ENCODE results near the gene LHB. TPM values are rescaled to one million over a fixed set of nuclear protein-coding genes. Genes with fewer than 3 reads are reported as not detected.

Gene LHB
- total RNA-seq, 4 donors from 2014 or later = 1.9 TPM; not detected in 3

DNA sequence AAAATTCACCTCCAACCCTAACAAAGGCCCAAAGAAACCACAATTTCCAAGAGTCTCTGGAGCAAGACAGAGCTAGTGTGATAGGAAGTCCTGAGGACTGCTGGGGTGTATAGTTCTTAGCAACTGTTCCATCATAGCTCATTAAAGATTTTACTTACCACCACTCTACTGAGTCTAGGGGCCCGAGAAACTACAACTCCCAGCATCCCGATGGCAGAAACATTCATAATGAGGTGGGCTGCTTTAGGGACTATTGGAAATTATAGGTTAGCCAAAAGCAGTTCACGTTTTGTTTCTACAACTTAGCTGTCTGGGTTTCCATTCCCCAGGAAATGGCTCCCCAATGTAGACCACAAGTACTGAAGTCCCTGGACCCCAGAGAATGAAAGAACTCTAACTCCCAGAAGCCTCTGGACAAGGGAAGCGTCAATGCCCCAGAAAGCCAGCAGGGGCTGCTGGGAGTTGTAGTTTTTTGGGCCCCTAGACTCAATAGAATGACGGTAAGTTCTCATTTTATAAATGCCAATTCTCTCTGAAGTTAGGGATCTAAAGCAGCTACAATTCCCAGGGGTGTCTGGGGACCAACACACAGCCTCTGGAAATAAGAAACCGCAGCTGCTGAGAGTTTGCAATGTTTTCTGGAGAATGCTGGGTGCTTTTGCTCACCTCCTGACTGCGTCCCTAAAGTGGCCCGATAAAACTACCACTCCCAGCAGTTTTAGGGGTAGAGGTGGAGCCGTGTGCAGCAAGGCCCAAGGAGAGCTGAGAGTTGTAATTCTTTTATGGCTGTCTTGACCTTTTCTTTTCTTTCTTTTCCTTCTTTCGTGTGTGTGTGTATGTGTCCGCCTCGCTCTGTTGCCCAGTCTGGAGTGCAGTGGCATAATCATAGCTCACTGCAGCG, 40.7 kb downstream of the LHB start:
- H3K27me3 ChIP-seq = no peaks in the 10 kb centered on the region
- peaks cover 21% of the 10 kb centered on the region in 2 donors for H3K4me1 ChIP-seq
- intact Hi-C loops (cut with DNase I; ENCODE audit: low total_unique reads) (no loop called here), in situ Hi-C loops (cut with MboI; ENCODE audit: low sequenced_read_pairs in 4 of 4) (loop anchor here in 1 of 4 donors (10.0 kb wide), 1 partner anchor 191 kb away; no protein-coding TSS in a partner anchor)
- TF ChIP-seq, protein P1, sequence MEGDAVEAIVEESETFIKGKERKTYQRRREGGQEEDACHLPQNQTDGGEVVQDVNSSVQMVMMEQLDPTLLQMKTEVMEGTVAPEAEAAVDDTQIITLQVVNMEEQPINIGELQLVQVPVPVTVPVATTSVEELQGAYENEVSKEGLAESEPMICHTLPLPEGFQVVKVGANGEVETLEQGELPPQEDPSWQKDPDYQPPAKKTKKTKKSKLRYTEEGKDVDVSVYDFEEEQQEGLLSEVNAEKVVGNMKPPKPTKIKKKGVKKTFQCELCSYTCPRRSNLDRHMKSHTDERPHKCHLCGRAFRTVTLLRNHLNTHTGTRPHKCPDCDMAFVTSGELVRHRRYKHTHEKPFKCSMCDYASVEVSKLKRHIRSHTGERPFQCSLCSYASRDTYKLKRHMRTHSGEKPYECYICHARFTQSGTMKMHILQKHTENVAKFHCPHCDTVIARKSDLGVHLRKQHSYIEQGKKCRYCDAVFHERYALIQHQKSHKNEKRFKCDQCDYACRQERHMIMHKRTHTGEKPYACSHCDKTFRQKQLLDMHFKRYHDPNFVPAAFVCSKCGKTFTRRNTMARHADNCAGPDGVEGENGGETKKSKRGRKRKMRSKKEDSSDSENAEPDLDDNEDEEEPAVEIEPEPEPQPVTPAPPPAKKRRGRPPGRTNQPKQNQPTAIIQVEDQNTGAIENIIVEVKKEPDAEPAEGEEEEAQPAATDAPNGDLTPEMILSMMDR (IDR thresholded peaks at IDR 0.05 in 4 of 5, conservative IDR thresholded peaks at IDR 0.05 in 1 of 5) = peak in 1 of 5 experiments; percentile 27
- TF ChIP-seq POLR2A (IDR thresholded peaks at IDR 0.05) = no peak
- no peaks in the 10 kb centered on the region for H3K9me3 ChIP-seq
- peak overlapping the region; percentile 93 to 100 (median 99) for H3K27ac ChIP-seq
- H3K36me3 ChIP-seq = peaks cover 0 to 62% of the 10 kb centered on the region in 2 donors
- ATAC-seq (peak in 1 of 2 donors; percentile 29), DNase-seq (peak in 1 of 2 donors; percentile 74)
- no peak overlapping the region for H3K4me3 ChIP-seq

DNA sequence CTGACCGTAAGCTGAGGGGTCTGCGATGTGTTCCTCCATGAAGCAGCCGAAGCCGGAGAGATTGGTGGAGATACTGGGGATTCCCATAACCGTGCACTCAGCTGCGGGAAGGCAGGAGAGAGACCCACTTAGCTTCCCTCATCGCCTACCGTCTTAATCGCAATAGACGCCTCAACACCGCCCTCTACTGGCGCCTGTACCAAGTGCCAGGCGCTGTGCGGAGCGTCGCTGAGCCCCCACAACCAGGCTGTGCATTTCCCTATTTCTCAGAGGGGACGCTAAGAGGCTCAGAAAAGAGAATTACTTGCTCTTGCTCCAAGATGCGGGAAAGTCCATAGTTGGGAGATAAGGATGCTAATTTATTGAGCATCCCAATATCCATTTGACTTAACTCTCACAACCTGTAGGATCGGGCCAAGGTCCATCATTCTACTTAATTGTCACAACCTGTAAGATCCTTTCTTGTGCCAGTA, 45.9 kb downstream of the LHB start:
- TF ChIP-seq POLR2A (IDR thresholded peaks at IDR 0.05) = no peak
- TF ChIP-seq, protein P1 (IDR thresholded peaks at IDR 0.05 in 4 of 5, conservative IDR thresholded peaks at IDR 0.05 in 1 of 5) = peak; percentile 81 to 91 (median 88)
- H3K4me3 ChIP-seq = no peak overlapping the region
- ATAC-seq = peak; percentile 48 to 51
- intact Hi-C loops (cut with DNase I; ENCODE audit: low total_unique reads) (no loop called here), in situ Hi-C loops (cut with MboI; ENCODE audit: low sequenced_read_pairs in 4 of 4) (loop anchor here in 1 of 4 donors (10.0 to 25.0 kb wide), 2 partner anchors 109 to 186 kb away; partner anchors contain the start of genes PLEKHA4 and PPP1R15A)
- DNase-seq = peak in 1 of 2 donors; percentile 69
- peak overlapping the region; percentile 48 to 100 (median 78) for H3K27ac ChIP-seq
- H3K4me1 ChIP-seq = peaks cover 18 to 28% of the 10 kb centered on the region in 2 donors
- H3K36me3 ChIP-seq = peaks cover 0 to 68% of the 10 kb centered on the region in 2 donors
- no peaks in the 10 kb centered on the region for H3K27me3 ChIP-seq
- no peaks in the 10 kb centered on the region for H3K9me3 ChIP-seq

DNA sequence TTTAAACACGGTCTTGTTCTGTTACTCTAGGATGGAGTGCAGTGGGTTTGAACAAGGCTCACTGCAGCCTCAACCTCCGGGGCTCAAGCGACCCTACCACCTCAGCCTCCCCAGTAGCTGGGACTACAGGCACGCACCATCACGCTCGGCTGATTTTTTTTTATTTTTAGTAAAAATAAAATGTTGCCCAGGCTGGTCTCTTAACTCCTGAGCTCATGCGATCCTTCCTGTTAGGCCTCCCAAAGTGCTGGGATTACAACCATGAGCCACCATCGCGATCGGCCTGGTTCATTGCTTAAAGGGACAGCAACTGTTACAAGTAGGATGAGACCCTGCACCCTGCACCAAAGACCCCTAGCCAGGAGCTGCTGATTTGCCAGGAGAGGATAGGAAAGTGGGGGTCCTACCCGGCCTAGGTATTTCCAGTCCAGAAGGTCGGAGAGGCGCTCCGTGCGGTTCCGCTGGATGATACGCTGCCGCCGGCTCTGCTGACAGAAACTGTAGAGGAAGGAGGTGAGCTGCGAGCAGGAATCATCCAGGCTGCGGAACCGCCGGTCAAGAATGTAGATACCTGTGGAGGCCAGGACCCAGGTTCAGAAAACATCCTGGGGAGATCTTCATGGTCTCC, 46.6 kb downstream of the LHB start:
- no peak for ATAC-seq
- H3K4me3 ChIP-seq = no peak overlapping the region
- peak overlapping the region; percentile 48 to 100 (median 78) for H3K27ac ChIP-seq
- peaks cover 18 to 29% of the 10 kb centered on the region in 2 donors for H3K4me1 ChIP-seq
- no peak for TF ChIP-seq POLR2A (IDR thresholded peaks at IDR 0.05)
- TF ChIP-seq, protein P1 (IDR thresholded peaks at IDR 0.05 in 4 of 5, conservative IDR thresholded peaks at IDR 0.05 in 1 of 5) = no peak
- H3K9me3 ChIP-seq = no peaks in the 10 kb centered on the region
- in situ Hi-C loops (cut with MboI; ENCODE audit: low sequenced_read_pairs in 4 of 4) (loop anchor here in 1 of 4 donors (10.0 to 25.0 kb wide), 2 partner anchors 108 to 185 kb away; partner anchors contain the start of genes PLEKHA4 and PPP1R15A), intact Hi-C loops (cut with DNase I; ENCODE audit: low total_unique reads) (no loop called here)
- H3K27me3 ChIP-seq = no peaks in the 10 kb centered on the region
- H3K36me3 ChIP-seq = peaks cover 0 to 69% of the 10 kb centered on the region in 2 donors
- DNase-seq = no peak

DNA sequence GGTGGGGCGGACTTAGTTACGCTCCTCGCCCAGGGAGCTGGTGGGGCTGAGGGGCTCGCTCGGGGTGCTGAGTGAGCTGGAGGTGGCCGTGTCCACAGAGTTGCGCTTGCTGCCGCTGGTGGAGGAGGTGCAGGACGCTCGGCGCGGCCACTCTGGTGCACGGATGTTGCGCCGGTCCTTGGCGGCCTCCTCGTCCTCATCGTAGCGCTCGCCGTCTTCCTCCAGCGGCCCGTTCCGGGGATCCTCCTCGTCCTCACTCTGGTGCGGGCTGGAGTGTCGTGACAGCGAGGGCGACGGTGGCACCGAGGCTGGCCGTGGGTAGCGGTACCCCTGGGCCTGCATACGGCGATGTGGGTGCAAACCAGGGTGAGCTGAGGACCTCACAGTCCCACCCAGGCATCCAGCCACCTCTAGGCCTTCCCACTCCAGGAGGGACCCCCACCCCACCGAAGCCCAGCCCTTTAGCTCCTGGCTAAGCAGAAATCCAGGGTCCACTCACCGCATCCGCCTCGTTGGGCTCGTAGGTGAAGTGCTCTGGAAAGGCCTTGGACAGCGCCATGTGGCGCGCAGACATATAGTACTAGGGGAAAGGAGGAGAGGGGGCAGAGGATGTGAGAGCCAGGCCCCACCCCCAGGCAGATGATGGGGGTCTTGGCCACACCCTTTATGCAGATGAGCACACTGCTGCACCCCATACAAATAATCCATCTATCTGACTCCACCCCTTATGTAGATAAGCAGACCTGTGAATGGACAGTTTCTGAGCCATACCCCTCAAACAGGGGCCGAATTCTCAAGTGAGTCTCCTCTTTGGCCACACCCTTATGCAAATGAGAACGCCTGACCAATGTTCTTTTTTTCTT, 47.4 kb downstream of the LHB start:
- ATAC-seq (no peak), DNase-seq (no peak)
- in situ Hi-C loops (cut with MboI; ENCODE audit: low sequenced_read_pairs in 4 of 4) (loop anchor here in 2 of 4 donors (10.0 to 25.0 kb wide), 3 partner anchors 95 to 185 kb away; partner anchors contain the start of genes PPP1R15A (in 2 of the 2) and PLEKHA4 (in 1 of the 2)), intact Hi-C loops (cut with DNase I; ENCODE audit: low total_unique reads) (loop anchor here (5.0 kb wide), 1 partner anchor 172 kb away; no protein-coding TSS in a partner anchor)
- peaks cover 0 to 63% of the 10 kb centered on the region in 2 donors for H3K36me3 ChIP-seq
- no peaks in the 10 kb centered on the region for H3K27me3 ChIP-seq
- peaks cover 20 to 32% of the 10 kb centered on the region in 2 donors for H3K4me1 ChIP-seq
- no peaks in the 10 kb centered on the region for H3K9me3 ChIP-seq
- no peak overlapping the region for H3K4me3 ChIP-seq
- peak overlapping the region; percentile 89 to 100 (median 98) for H3K27ac ChIP-seq
- TF ChIP-seq POLR2A (IDR thresholded peaks at IDR 0.05) = no peak
- TF ChIP-seq, protein P1 (IDR thresholded peaks at IDR 0.05 in 4 of 5, conservative IDR thresholded peaks at IDR 0.05 in 1 of 5) = no peak
